Natural killer cell treated with Interleukin-12 subunit alpha and Interleukin-12 subunit beta and Interleukin-15 and Interleukin-18, amount 100 ng/mL, for 72 hours (primary cell): ENCODE measurements around the gene SNX4. TPM values are rescaled to one million over a fixed set of nuclear protein-coding genes. Genes with fewer than 3 reads are reported as not detected.
A peak's percentile ranks its signal among the peaks of the same experiment; 100 is the strongest.
"Not testable (repeated sequence)": the region's sequence is repeated elsewhere in the genome, so short reads cannot be mapped to it uniquely, and the experiment has no call there.

Source experiments
- ATAC-seq, 2 donors: fragments of 150-1000 bp; cut with Tn5 transposase in 1 of 2; sonication (Bioruptor Pico), chemical (Tn5 transposase) in 1 of 2; 2 replicates each; pipeline ENCODE4 v1.10.0; 2021
- DNase-seq: peaks from one replicate; pipeline ENCODE4 v3.0.0; 2022; ENCODE audit warnings: low spot score
- H3K27ac Mint-ChIP-seq, 2 donors: 1 replicate in 1 of 2; 2 replicates in 1 of 2; pipeline ENCODE4 v1.8.0; 2022; ENCODE audit warnings: mixed read lengths in 2 of 2, mild to moderate bottlenecking in 1 of 2, moderate library complexity in 1 of 2
- H3K27me3 Mint-ChIP-seq, 2 donors: 1 replicate in 1 of 2; 2 replicates in 1 of 2; pipeline ENCODE4 v1.8.0; 2022; ENCODE audit warnings: mixed read lengths in 2 of 2
- H3K36me3 Mint-ChIP-seq: one replicate; pipeline ENCODE4 v1.8.0; 2022; ENCODE audit warnings: mixed read lengths
- H3K4me1 Mint-ChIP-seq, 2 donors: 1 replicate in 1 of 2; 2 replicates in 1 of 2; pipeline ENCODE4 v1.8.0; 2022; ENCODE audit warnings: low read depth in 2 of 2, mixed read lengths in 2 of 2, mild to moderate bottlenecking in 1 of 2
- H3K4me3 Mint-ChIP-seq: one replicate; pipeline ENCODE4 v1.8.0; 2022; ENCODE audit warnings: mixed read lengths
- H3K9me3 Mint-ChIP-seq: 2 replicates; pipeline ENCODE4 v1.8.0; 2022; ENCODE audit warnings: mixed read lengths
- total RNA-seq, 2 donors: library from RNA; stranded (reverse); gene quantifications; one replicate each; pipeline ENCODE4 v1.2.3, GENCODE V29; 2022

Gene SNX4
- total RNA-seq, 2 donors from 2014 or later: 34.0 to 43.3 TPM

DNA sequence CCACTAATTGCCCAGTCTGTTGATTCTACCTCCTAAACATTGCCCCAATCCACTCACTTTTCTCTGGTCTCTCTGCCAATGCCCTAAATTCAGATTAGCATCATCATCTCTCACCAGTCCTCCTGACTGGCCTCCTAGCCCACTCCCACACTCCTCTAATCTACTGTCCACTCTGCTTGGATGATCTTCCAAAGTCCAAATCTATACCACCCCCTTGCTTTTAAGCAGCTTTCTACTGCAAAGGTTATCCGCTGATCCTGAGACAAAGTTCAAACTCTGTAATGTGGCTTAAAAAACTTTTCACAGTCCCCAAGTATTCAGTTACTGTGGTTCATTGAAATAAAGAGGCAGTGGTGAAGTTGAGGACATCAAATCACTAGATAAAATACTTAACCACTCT, 37.6 kb downstream of the SNX4 start:
- H3K4me3 Mint-ChIP-seq: no peak overlapping the region
- H3K27ac Mint-ChIP-seq: no peak overlapping the region
- no peak for ATAC-seq
- no peaks in the 10 kb centered on the region for H3K36me3 Mint-ChIP-seq
- H3K4me1 Mint-ChIP-seq: no peaks in the 10 kb centered on the region
- no peaks in the 10 kb centered on the region for H3K9me3 Mint-ChIP-seq
- no peaks in the 10 kb centered on the region for H3K27me3 Mint-ChIP-seq
- no peak for DNase-seq

DNA sequence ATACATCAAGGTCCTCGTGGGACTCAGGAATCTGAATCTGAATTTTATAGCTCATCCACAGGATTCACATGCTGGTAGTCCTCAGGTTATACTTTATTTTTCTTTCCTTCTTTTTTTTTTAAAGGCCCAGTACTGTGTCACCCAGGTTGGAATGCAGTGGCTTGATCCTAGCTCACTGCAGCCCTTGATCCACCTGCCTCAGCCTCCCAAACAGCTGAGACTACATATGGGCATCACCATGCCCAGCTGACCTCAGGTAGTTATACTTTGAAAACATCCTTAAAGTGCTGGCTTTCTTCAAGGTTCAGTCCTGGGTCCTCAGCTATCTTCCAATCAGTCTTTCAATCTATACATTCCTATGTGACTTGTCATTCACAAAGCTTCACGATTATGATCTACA, 38.2 kb downstream of the SNX4 start:
- Mint-ChIP-seq H3K36me3 (no peaks in the 10 kb centered on the region), H3K27ac (no peak overlapping the region)

DNA sequence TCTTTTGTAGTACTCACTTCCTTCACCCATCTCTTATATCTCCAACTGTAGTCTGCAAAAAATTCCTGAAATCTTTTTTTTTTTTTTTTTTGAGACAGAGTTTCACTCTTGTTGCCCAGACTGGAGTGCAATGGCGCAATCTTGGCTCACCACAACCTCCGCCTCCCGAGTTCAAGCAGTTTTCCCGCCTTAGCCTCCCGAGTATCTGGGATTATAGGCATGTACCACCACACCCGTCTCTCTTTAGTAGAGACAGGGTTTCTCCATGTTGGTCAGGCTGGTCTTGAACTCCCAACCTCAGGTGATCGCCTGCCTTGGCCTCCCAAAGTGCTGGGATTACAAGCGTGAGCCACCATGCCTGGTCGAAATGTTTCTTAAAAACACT, 38.6 kb downstream of the SNX4 start:
- not testable (repeated sequence) for H3K4me3 Mint-ChIP-seq, H3K9me3 Mint-ChIP-seq, H3K36me3 Mint-ChIP-seq, H3K4me1 Mint-ChIP-seq, H3K27ac Mint-ChIP-seq, ATAC-seq, DNase-seq, H3K27me3 Mint-ChIP-seq

More for the DNA sequence above, 38.2 kb downstream of the SNX4 start:
- H3K27me3 Mint-ChIP-seq: no peaks in the 10 kb centered on the region
- no peaks in the 10 kb centered on the region for H3K4me1 Mint-ChIP-seq
- no peak overlapping the region for H3K4me3 Mint-ChIP-seq
- ATAC-seq (no peak), DNase-seq (no peak)
- no peaks in the 10 kb centered on the region for H3K9me3 Mint-ChIP-seq

DNA sequence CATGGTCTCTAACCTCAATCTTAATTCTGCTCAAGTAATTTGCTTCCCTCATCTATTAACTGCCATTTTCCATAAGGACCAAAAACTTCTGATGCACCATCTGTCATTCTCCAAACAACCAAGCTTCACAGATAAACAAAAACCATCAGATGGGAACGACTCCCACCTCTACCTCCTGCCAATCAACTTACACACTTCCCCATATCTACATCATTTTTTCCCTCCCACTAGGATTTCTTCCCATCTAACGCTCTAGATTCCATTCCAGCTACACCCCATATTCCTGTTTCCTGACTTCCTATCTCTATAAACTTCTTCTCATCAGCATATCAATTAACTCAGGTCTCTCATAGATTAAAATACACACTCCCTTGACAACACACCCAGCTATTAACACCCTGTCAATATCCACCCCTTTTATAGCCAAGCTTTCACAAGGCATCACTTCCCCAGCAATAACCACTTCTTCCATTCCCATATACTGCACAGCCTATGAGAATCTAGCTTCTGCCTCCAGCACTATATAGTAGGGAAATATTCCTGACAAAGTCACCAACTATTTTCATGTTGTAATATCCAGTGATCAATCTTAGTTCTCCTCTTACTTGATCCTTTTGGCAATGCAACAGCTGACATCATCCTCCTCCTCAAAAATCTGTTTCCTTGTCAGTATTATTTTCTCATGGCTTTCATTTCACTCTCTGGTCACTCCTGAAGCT, 39.2 kb downstream of the SNX4 start:
- ATAC-seq: no peak
- Mint-ChIP-seq H3K4me1 (no peaks in the 10 kb centered on the region), H3K4me3 (no peak overlapping the region), H3K27ac (no peak overlapping the region), H3K9me3 (no peaks in the 10 kb centered on the region), H3K27me3 (no peaks in the 10 kb centered on the region), H3K36me3 (no peaks in the 10 kb centered on the region)
- DNase-seq: no peak

DNA sequence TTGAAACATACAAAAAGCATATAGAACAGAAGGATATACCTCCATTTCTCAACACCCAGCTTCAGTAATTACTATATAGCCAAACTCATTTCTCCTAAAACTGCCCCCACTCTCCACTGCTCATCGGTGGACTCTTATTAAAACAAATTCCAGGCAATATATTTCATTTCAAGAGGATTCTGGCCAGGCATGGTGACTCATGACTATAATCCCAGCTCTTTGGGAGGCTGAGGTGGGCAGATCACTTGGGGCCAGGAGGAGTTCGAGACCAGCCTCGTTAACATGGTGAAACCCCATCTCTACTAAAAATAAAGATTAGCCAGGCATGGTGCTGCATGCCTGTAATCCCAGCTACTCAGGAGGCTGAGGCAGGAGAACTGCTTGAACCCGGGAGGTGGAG, 40.9 kb downstream of the SNX4 start:
- Mint-ChIP-seq H3K27me3 (no peaks in the 10 kb centered on the region), H3K36me3 (no peaks in the 10 kb centered on the region), H3K9me3 (no peaks in the 10 kb centered on the region), H3K4me3 (no peak overlapping the region), H3K27ac (no peak overlapping the region), H3K4me1 (no peaks in the 10 kb centered on the region)
- DNase-seq: no peak
- ATAC-seq: no peak

DNA sequence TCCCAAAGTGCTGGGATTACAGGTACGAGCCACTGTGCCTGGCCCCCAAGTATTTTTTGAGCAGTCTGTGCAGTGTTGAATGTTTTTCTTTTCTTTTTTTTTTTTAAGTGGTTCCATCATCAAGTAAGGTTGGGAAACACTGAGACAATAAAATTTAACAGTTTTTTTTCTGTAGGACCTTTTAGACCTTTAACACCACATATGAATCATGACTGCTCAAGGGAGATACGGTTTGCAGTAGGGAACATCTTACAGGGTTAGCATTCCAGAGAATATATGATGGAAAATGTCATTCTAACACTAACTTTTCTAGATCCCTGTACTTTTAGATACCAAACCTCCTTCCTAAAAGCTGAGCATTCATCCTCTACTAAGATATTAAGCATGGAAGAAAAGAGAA, 41.7 kb downstream of the SNX4 start:
- Mint-ChIP-seq H3K4me3 (no peak overlapping the region), H3K9me3 (no peaks in the 10 kb centered on the region), H3K27ac (no peak overlapping the region), H3K4me1 (no peaks in the 10 kb centered on the region), H3K27me3 (no peaks in the 10 kb centered on the region), H3K36me3 (peaks cover 5% of the 10 kb centered on the region)
- DNase-seq: no peak
- no peak for ATAC-seq

DNA sequence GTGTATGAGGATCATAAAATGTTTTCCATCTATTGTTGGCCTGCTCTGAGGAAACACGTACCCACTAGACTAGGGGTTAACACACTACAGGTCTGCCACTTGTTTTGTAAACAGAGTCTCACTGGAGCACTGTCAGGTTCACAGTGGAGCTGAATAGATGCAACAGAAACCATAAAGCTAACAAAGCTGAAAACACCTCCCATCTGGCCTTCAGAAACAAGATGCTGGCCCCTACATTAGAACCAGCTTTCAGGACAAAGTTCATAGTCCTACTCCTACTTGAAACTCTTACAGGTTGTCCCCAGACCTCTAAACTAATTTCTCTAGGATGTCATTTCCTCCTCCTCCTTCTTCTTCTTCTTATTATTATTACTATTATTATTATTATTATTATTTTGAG, 42.3 kb downstream of the SNX4 start:
- Mint-ChIP-seq H3K4me3 (no peak overlapping the region), H3K4me1 (no peaks in the 10 kb centered on the region), H3K36me3 (peaks cover 8% of the 10 kb centered on the region), H3K9me3 (no peaks in the 10 kb centered on the region), H3K27ac (no peak overlapping the region), H3K27me3 (no peaks in the 10 kb centered on the region)
- no peak for DNase-seq
- no peak for ATAC-seq

DNA sequence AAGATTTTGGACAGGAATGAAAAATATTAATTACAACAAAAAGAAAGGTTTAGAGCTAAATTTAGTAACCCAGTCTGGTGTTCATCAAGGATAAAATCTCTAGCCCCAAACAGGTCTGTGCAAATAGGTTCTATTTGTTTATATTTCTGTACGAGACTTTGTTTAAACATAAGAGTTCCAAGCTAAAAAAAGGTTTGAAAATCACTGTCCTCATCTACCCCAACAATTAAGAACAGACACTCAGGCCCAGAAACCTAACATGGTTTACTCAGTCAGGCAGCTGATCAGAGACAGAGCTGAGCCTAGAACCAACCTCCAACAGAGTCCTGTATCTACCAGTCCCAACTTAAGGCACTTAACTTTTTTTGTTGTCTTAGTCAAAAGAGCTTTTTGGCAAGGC, 49.3 kb downstream of the SNX4 start:
- Mint-ChIP-seq H3K4me1 (no peaks in the 10 kb centered on the region), H3K27me3 (no peaks in the 10 kb centered on the region), H3K27ac (no peak overlapping the region), H3K9me3 (no peaks in the 10 kb centered on the region), H3K4me3 (no peak overlapping the region), H3K36me3 (peaks cover 15% of the 10 kb centered on the region)
- DNase-seq (no peak), ATAC-seq (no peak)

DNA sequence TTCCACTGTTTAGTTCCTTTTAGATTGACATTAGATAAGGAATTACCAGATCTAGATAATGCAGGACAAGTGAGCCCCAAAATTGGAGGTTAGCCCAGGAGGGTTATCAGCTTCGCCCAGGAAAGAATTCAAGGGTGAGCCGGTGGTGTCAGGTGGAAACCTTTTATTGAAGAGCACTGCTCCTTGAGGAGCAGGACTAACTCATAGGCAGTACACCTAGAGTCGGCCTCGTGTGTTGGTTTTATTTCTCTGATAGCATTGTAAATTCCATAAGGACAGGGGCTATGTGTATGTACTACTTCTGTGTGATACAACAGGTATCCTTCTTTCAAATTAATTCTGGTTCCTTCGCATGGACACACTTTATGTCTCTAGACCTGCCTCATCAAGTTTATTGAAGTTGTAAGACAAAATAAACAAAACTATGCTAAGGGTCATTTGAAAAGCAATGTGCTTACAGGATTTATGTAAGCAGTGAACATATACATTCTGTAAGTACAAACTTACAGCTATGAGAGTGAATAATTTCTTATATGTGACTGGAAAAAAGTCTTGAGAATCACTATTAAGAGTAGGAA, 57.2 kb downstream of the SNX4 start:
- Mint-ChIP-seq H3K9me3 (no peaks in the 10 kb centered on the region), H3K4me1 (peaks cover 0 to 2% of the 10 kb centered on the region in 2 donors), H3K36me3 (peaks cover 5% of the 10 kb centered on the region), H3K27ac (no peak overlapping the region), H3K4me3 (no peak overlapping the region), H3K27me3 (no peaks in the 10 kb centered on the region)
- no peak for DNase-seq
- ATAC-seq: no peak

DNA sequence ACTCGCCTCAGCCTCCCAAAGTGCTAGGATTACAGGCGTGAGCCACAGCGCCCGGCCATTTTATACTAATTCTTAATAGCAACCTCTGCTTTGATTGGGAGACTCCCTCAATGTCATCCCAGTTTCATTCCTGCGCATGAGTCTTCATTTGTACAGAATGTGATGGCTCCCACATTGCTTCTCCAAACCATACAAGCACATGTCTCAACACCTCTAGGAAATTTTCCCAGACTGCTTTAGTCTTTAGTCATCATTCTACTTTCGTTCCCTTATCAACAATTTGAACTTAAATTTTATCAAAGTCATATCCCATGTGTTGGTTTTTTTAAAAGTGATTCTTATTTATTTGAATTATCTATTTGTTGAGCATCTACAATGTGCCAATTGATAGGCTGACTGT, 58.1 kb downstream of the SNX4 start:
- H3K9me3 Mint-ChIP-seq: no peaks in the 10 kb centered on the region
- no peak for ATAC-seq
- H3K36me3 Mint-ChIP-seq: peaks cover 5% of the 10 kb centered on the region
- peaks cover 0 to 2% of the 10 kb centered on the region in 2 donors for H3K4me1 Mint-ChIP-seq
- DNase-seq: no peak
- H3K27ac Mint-ChIP-seq: no peak overlapping the region
- no peaks in the 10 kb centered on the region for H3K27me3 Mint-ChIP-seq
- no peak overlapping the region for H3K4me3 Mint-ChIP-seq

DNA sequence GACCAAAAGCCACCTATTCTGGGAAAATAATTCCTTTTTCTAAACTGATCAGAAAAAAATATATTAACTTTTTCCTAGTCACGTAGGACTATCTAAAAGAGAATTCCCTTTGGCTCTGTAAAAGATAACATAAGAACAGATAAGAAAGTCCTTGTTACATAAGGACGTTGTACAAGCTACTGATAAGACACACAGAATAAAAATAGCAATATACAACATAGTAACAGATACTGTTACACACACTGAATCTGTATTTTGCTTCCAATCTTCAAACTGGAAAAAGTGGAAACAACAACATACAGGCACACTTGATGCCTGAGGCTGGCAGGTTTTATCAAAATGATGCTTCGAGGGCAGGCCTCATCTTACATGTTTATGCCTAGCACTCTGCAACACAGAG, 59.8 kb downstream of the SNX4 start:
- ATAC-seq (no peak), DNase-seq (no peak)
- no peaks in the 10 kb centered on the region for H3K9me3 Mint-ChIP-seq
- H3K4me3 Mint-ChIP-seq: no peak overlapping the region
- H3K27me3 Mint-ChIP-seq: no peaks in the 10 kb centered on the region
- H3K36me3 Mint-ChIP-seq: peaks cover 5% of the 10 kb centered on the region
- no peak overlapping the region for H3K27ac Mint-ChIP-seq
- H3K4me1 Mint-ChIP-seq: peaks cover 0 to 2% of the 10 kb centered on the region in 2 donors

DNA sequence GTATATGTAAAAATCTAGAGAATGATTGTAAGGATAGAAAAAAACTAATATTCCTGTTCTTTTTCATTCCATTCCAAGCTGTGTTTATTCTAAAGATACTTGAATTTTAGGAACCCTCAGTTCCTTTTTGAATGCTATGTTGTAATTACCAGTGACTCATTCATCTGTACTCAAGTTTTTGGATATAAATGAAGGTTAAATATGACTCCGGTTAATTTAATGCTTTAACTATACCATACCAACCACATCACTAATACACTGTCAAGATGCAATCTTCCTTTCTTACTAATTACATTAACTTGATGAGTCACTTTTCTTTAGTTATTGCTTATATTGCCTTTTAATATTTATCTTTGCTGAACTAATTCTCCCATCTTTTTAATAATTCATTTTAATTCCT, 76.1 kb downstream of the SNX4 start:
- Mint-ChIP-seq H3K27me3 (no peaks in the 10 kb centered on the region), H3K4me3 (no peak overlapping the region), H3K36me3 (peaks cover 6% of the 10 kb centered on the region), H3K4me1 (no peaks in the 10 kb centered on the region), H3K27ac (no peak overlapping the region), H3K9me3 (no peaks in the 10 kb centered on the region)
- ATAC-seq (no peak), DNase-seq (no peak)

DNA sequence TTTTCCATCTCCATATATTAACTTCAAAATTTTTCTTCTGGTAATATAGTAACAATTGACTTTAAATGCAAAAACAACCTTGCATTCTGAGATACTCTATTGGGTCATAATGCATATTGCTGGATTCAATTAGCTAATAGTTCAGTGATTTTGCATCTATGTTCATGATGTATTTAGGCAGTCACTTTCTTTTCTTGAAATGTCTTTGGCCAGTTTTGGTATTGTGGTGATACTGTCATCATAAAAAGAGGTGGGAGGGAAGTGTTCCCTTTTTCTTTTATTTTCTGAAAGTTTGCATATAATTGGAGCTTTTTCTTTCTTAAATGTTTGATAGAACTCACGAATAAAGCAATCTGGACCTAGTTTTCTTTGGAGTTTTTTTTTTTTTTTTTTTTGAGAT, 77.5 kb downstream of the SNX4 start:
- no peak overlapping the region for H3K27ac Mint-ChIP-seq
- H3K27me3 Mint-ChIP-seq: no peaks in the 10 kb centered on the region
- ATAC-seq: no peak
- no peaks in the 10 kb centered on the region for H3K4me1 Mint-ChIP-seq
- peaks cover 6% of the 10 kb centered on the region for H3K36me3 Mint-ChIP-seq
- DNase-seq: no peak
- H3K4me3 Mint-ChIP-seq: no peak overlapping the region
- no peaks in the 10 kb centered on the region for H3K9me3 Mint-ChIP-seq

DNA sequence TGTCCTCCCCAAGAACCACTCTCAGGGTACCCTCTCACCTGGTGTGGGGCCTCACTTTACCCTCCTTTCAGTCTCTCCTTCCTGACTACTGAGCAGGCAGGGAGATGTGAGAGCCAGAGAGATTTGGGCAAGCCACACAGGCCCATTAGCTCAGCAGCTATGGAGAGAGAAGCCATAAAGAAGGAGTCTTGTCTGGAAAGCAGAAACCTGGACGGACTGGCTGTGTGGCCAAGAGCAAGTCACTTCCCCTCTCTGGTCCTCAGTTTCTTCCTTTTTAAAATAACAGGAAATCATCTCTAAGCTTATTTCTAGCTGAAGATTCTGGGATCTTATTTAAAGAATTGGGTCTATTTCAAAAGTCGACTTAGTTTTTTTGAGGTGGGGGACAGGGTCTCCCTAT, 79.0 kb downstream of the SNX4 start:
- H3K4me3 Mint-ChIP-seq: no peak overlapping the region
- H3K9me3 Mint-ChIP-seq: no peaks in the 10 kb centered on the region
- no peak overlapping the region for H3K27ac Mint-ChIP-seq
- DNase-seq (no peak), ATAC-seq (peak in 1 of 2 donors; percentile 20)
- H3K36me3 Mint-ChIP-seq: no peaks in the 10 kb centered on the region
- H3K27me3 Mint-ChIP-seq: no peaks in the 10 kb centered on the region
- H3K4me1 Mint-ChIP-seq: no peaks in the 10 kb centered on the region

DNA sequence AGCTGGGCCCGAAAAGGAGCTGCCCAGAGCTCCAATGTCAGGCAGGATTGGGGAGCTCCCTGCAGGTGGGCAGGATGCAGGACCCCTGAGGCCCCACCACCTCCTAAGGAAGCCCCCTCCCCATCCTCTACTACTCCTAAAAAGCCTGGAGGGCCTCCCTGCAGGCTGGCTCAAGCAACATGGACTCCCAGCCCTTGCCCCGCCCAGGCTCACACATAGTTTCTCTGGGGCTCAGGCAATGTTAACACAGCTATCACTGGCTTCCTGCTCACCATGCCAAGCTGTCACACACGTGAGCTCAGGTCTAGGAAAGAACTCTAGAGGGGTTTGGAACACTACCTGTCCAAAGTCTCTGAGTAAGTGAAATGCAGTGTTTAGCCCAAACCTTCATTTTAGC, 79.4 kb downstream of the SNX4 start:
- Mint-ChIP-seq H3K4me3 (no peak overlapping the region), H3K9me3 (no peaks in the 10 kb centered on the region), H3K27ac (no peak overlapping the region), H3K27me3 (no peaks in the 10 kb centered on the region), H3K36me3 (no peaks in the 10 kb centered on the region), H3K4me1 (no peaks in the 10 kb centered on the region)
- ATAC-seq (peak; percentile 27 to 48), DNase-seq (no peak)
